Medulla oblongata (tissue), 1 donor: ENCODE results near the gene CTTNBP2.

Experiments
- DNase-seq: peaks from one replicate; pipeline ENCODE4 v3.0.0-alpha.2; 2015; ENCODE audit errors: extremely low spot score

The CTTNBP2 gene

DNA sequence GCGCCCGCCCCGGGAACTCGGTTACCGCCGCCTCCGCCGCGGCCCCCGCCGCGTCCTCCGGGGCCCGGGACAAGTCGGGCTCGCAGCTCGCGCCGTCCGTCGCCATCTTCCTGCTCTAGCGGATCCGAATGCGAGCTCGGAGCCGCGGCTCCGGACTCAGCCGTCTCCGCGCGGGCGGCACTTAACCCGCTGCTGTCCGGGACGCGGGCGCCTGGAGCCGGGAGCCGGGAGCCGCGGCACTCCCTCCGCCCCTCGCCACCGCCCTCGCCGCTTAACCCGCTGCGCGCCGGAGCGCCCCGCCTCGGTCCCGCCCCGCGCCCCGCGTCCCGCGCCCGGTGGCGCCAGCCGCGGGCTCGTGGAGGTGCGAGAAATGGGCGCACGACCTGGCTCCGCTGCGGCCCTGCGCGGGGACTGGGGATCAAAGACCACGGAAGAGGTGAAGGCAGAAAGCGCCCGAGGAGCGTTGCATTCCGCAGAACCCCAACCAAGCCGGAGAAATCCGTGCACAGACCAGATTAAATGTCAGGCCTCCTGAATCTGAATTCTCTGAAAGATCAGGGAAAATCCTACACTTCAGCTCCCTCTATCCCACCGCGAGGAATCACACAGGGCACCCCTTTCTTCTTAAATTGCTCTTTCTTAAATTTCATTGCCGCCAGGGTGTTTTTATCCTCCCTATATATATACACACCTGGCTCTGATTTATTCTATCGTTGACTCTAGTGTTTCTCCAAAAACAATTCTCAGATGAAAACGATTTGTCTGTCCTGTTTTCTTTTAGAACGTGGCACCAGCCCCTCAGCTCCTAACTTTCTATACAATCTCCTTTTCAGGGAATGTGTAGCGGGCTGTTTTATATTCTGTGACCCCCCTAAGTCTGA, at the start of gene CTTNBP2:
Gene CTTNBP2 (minus strand): TSS at position 132 of the 881 bp plus-strand sequence. CDS start 26 bp downstream, at position 106.
- DNase-seq = peak; percentile 54

- no peak for DNase-seq
These were observed 43.1 kb upstream of the CTTNBP2 start for GRCh38 chr7:117916309-117916708.

GRCh38 chr7:117912421-117912820, 39.2 kb upstream of the CTTNBP2 start:
- no peak for DNase-seq

- DNase-seq = no peak
These were observed 35.0 kb upstream of the CTTNBP2 start for GRCh38 chr7:117908031-117908795.

GRCh38 chr7:117907049-117907640, 33.9 kb upstream of the CTTNBP2 start:
- DNase-seq = no peak

GRCh38 chr7:117902314-117902889, 29.2 kb upstream of the CTTNBP2 start:
- no peak for DNase-seq

GRCh38 chr7:117901089-117901797, 28.0 kb upstream of the CTTNBP2 start:
- no peak for DNase-seq

DNA sequence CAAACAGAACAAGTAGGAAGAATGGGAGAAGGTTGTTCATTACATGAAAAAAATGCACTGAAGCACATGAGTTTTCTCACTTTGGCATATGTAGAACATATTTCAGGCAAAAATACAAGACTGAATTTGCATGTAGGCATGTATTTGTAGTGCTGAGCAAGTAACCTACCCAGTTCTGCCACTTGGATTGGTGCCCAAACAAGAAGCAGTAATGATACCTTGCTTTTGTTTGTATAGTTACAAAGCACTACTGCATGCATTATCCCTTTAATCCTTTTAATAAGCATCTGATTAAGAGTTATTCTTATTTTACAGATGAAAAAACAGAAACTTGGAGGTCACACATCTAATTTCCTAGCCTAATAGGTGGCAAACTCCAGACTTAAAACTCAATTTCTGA, 23.1 kb upstream of the CTTNBP2 start:
- DNase-seq = no peak

GRCh38 chr7:117895276-117895675, 22.0 kb upstream of the CTTNBP2 start:
- no peak for DNase-seq

- DNase-seq = no peak
These were observed 20.8 kb upstream of the CTTNBP2 start for GRCh38 chr7:117894037-117894436.

- no peak for DNase-seq
These were observed 19.6 kb upstream of the CTTNBP2 start for GRCh38 chr7:117892821-117893220.

DNA sequence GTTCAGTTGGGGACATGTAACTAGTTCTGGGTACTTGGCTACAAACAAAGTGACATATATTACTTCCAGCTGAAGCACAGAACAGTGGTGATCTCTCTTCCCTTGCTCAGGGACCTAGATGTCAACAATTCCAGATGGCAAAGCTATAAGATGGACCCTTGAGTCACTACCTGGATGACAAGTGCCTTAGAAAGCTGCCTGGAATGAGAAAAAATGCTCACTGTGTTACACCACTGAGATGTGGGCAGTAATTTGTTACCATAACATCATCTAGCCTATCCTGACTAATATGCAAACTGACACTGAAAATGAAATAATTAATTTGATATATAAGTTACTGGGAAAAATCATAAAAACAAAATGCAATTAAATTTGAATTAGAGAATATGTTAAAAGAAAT, 16.4 kb upstream of the CTTNBP2 start:
- DNase-seq = no peak

DNA sequence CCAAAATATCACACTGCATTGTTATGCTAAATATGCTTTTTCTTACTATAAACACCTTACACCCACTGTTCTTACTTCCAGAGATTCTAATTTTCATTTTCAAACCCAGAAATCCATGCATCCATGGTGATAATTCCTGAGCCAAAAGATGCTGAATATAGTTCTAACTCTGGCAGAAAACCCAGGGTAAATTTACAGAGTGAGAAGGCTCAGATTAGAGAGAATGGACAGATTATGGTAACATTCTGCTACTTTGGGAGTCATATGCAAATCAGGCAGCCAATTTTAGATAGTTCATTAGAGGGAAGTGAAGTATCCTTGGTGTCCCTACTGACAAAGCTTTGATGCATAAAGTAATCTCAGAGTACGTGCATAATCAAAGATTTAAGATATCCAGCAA, 15.4 kb upstream of the CTTNBP2 start:
- no peak for DNase-seq

DNA sequence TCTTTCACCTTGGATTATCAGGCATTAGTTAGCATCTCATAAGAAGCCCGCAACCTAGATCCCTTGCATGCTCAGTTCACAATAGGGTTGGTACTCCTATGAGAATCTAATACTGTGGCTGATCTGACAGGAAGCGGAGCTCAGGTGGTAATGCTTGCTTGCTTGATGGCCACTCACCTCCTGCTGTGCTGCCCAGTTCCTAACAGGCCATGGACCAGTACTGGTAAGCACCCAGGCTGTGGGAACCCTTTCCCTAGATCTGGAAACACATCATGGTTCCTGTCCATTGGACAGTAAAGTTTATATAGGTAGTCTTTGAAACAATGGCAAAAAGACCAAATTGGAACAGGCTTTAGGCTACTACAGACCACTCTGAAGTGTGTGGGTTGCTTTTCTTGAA, 9.4 kb upstream of the CTTNBP2 start:
- no peak for DNase-seq

DNA sequence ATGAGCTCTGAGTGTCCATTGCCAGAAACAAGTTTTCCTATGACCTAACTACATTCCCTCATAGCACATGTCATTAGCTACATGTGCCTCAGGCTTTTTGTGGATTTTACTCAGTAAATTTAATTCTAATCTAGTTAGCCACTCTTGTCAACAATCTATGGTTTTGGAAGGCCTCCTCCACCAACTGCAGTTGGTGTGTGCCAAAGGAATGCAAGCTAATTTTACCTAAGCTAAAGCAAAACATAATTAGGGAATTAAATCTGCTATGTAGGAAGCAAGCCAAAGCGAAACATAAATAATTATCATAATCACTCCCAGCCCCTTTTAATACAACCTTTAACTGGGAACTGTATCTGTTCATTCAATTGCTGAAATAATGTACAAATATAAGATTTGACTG, 3.5 kb upstream of the CTTNBP2 start:
- no peak for DNase-seq

- peak; percentile 62 for DNase-seq
These were observed 2.3 kb upstream of the CTTNBP2 start for GRCh38 chr7:117875566-117875965.

- DNase-seq = no peak
These were observed 1.0 kb upstream of the CTTNBP2 start for GRCh38 chr7:117874191-117874700.

DNA sequence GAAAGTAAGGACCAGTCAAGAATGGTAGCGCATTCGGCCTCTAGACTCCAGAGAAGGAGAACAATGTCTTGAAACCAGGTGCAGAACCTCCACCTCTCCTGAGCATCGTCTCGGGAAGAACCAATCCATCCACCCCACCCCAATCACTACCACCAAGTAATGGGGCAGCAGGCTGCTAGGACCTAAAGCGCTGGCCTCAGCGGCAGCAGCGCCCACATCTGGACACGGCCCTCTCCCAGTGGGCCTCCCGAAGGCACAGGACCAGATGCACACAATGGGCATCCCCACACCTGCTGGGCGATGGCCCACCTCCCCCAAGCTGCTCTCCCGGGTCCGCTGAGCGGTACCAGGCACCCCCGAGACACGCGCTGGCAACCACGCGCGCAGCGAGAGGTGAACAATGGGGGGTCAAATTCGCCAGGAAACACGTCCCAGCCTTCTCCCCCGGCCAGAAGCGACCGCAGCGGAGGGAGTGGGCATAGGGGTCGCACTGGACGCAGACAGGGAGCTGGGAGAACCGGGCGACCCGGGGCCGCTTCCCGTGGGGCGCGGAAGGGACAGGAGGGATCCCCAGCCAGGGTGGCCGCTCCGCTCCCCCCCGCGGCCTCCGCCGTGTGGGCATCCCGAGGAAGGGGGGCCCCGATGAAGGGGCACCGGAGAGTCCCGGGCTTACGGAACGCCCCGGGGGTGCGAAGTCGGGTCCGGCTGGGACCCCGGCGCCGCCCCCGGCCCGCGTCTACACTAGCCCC, 506 bp downstream of the CTTNBP2 start:
- peak; percentile 84 for DNase-seq

DNA sequence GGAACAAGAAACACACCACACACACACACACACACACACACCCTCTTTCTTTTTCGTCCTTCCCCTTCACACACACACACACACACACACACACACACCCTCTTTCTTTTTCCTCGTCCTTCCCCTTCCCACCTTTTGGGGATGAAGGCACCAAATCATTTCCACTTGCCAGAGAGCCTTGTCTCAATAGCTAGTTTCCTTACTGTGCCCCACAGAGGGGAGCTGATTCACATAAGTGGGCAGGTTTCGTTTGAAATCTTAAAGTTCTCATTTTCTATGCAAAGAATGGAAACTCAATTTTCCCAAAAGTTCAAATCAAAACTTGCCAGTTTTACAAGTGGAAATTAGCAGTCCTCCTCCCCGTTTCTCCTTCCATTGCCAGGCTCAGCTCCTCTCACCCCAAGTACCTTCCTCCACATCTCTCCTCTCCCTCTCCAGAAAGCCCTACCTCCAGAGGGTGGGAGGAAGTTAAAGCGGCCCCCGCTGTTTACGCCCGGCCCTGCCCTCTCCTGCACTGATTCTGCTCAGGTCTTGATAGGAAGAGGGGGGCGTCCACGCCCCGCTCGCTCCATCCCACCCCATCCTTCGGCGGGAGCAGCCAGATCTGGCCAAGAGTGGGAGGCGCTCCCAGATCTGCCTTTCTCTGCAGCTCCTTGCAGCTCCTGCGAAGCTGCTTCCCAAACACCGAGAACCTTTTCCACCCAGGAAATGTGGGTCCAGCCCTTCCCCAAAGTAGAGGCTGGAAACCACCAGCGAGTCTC, 1.3 kb downstream of the CTTNBP2 start:
- DNase-seq = peak; percentile 61

DNA sequence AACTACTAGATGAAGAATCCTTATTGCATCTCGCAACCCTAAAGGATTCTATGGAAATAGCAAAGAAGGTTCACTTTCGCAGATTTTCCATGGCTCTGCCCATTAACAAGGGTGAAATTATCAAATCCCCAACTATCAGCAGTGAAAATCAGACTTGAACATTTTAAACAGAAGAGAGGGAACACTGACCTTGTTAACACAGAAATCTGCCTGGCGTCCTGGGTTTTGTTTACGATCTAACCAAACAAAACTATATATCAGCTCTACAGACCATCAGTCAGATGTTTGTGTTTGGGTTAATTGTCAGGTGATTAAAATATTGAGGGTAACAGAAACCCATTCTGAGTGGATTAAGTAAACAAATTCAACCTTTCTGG, 1.9 kb downstream of the CTTNBP2 start:
- peak; percentile 50 for DNase-seq
